SJSA1 (cell line): Measurements from ENCODE around the gene PLCL2. TPM values are rescaled to one million over a fixed set of nuclear protein-coding genes. Genes with fewer than 3 reads are reported as not detected.

ENCODE experiments used
- DNase-seq, 2 experiments: peaks; one replicate each; pipeline ENCODE4 v3.0.0-alpha.2; 2015 to 2020; ENCODE audit warnings: low spot score in 2 of 2, low read depth in 1 of 2
- H3K27ac ChIP-seq: fragments of 250-450 bp; sonication (Bioruptor Pico); 2 replicates; pipeline ENCODE4 v1.5.1; 2020; ENCODE audit warnings: mild to moderate bottlenecking, moderate library complexity
- H3K27me3 ChIP-seq: fragments of 250-450 bp; sonication (Bioruptor Pico); replicated peaks from 2 replicates; pipeline ENCODE4 v1.5.1; 2020; ENCODE audit warnings: mild to moderate bottlenecking, moderate library complexity
- H3K36me3 ChIP-seq: fragments of 250-450 bp; sonication (Bioruptor Pico); 2 replicates; pipeline ENCODE4 v1.5.1; 2020; ENCODE audit warnings: mild to moderate bottlenecking
- H3K4me1 ChIP-seq: fragments of 250-450 bp; sonication (Bioruptor Pico); replicated peaks from 2 replicates; pipeline ENCODE4 v1.6.1; 2021; ENCODE audit warnings: mild to moderate bottlenecking
- H3K4me3 ChIP-seq: fragments of 250-450 bp; sonication (Bioruptor Pico); 2 replicates; pipeline ENCODE4 v1.5.1; 2020; ENCODE audit warnings: mild to moderate bottlenecking
- H3K9me3 ChIP-seq: fragments of 250-450 bp; sonication (Bioruptor Pico); replicated peaks from 2 replicates; pipeline ENCODE4 v1.5.1; 2020; ENCODE audit warnings: mild to moderate bottlenecking
- total RNA-seq: library from RNA; depleted of rRNA; stranded (reverse); fragments of >200 nt; shearing (Covaris generic); gene quantifications from 2 replicates; pipeline ENCODE4 v1.2.3, GENCODE V29; 2014

PLCL2 gene
- total RNA-seq, 1 experiment from 2014 or later: 9.3 TPM

DNA sequence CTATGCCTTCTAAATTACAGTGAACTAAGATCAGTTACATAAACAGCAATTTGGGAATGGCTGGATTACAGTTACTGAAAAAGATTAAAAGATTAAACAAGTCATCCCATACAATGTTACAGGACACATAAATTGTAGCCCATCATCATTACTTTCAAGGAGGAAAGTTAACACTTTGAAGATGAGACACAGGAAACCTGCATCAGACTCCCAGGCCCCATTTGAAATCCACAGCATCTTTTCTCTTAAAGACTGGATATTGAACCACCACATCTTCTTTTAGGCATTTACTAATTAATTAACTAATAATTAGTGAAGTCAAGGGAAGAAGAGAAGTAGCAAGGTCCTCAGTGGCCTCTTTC, 170.2 kb downstream of the PLCL2 start:
- Histone ChIP-seq H3K27ac (peak overlapping the region; percentile 28), H3K27me3 (no peaks in the 10 kb centered on the region), H3K4me1 (peaks cover 11% of the 10 kb centered on the region), H3K9me3 (no peaks in the 10 kb centered on the region), H3K36me3 (no peaks in the 10 kb centered on the region; the same call in 1 of the 2 replicates), H3K4me3 (no peak overlapping the region)
- DNase-seq: no peak

DNA sequence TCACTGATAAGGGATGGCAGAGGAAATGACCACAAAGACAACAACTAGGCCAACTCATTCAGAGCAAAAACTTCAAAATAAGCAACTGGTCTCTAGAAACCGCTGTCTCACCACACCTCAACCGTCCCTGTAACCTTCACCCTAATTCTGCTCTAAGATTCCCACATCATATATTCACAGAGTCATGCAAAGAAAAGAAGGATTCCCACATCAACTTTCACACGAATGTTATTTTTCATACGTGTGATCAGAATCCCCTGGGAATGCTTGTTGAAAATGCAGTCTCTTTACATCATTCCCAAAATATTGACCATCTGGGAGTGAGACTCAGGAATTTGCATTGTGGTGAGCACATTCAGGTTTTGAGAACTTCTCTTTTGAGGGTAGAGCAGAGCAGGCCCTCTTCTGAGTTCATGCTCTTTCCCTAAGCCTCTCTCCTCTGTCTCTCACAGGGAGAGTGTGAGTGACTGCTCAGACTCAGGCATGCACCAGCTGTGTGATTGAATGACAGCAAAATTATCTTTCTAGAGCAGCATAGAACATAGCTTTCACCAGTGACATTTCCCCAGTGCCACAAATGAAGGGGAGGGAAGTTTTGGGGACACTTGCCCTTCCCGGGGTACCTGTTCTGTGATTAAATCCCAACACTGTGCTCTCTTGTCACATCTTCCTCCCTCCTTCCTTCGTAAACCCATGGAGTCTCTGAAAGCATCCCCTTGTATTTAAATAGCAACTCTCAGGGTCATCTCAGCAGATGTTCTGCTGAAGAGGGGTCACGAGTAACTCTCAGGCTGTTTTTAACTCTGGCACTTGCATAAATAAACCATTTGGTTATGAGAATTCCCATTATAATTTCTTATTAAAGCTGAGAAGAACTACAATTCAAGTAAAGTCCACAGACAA, 170.9 kb downstream of the PLCL2 start:
- H3K27ac ChIP-seq: peak overlapping the region; percentile 28
- H3K9me3 ChIP-seq: no peaks in the 10 kb centered on the region
- DNase-seq: peak in 1 of 2 experiments; percentile 26
- H3K4me1 ChIP-seq: peaks cover 11% of the 10 kb centered on the region
- H3K4me3 ChIP-seq: no peak overlapping the region
- no peaks in the 10 kb centered on the region; the same call in 1 of the 2 replicates for H3K36me3 ChIP-seq
- H3K27me3 ChIP-seq: no peaks in the 10 kb centered on the region

- no peak overlapping the region for H3K4me3 ChIP-seq
- no peak overlapping the region for H3K27ac ChIP-seq
- H3K4me1 ChIP-seq: peaks cover 11% of the 10 kb centered on the region
- no peaks in the 10 kb centered on the region; the same call in 1 of the 2 replicates for H3K36me3 ChIP-seq
- no peaks in the 10 kb centered on the region for H3K9me3 ChIP-seq
- no peak for DNase-seq
- no peaks in the 10 kb centered on the region for H3K27me3 ChIP-seq
Measured at GRCh38 chr3:17057321-17057720, 172.6 kb downstream of the PLCL2 start.

DNA sequence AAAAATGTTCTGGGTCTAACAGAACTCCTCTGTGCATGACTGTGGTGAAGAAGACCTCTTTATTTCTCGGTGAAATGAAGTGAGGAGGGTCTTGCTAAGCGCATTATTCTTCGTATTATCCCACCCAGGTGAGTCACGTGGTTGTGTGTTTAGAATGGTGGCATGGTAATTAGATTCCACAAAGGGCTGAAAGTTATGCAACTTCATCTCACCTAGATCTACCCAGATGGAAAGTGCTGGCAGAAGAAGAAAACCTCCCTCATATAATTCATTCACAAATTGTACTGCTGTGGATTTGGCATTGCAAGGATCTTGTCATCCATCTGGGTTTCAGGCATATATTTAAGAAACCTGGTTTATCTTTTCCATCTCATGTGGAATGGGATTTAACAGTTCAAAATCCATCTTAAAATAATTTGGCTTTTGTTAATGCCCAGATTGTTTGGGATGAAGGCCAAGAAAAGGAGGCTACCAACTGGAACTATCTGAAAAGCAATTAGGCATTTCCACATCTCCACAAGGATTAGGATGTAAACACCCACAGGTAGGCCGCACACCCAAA, 175.3 kb downstream of the PLCL2 start:
- H3K36me3 ChIP-seq: no peaks in the 10 kb centered on the region
- H3K27ac ChIP-seq: no peak overlapping the region
- no peaks in the 10 kb centered on the region for H3K9me3 ChIP-seq
- no peak overlapping the region for H3K4me3 ChIP-seq
- H3K27me3 ChIP-seq: no peaks in the 10 kb centered on the region
- peaks cover 8% of the 10 kb centered on the region for H3K4me1 ChIP-seq
- DNase-seq: no peak

GRCh38 chr3:17061005-17061404, 176.2 kb downstream of the PLCL2 start:
- Histone ChIP-seq H3K27me3 (no peaks in the 10 kb centered on the region), H3K9me3 (no peaks in the 10 kb centered on the region), H3K36me3 (no peaks in the 10 kb centered on the region), H3K27ac (no peak overlapping the region), H3K4me3 (no peak overlapping the region), H3K4me1 (no peaks in the 10 kb centered on the region; the same call in 1 of the 2 replicates)
- no peak for DNase-seq

GRCh38 chr3:17062736-17063135, 178.0 kb downstream of the PLCL2 start:
- Histone ChIP-seq H3K27me3 (no peaks in the 10 kb centered on the region), H3K27ac (no peak overlapping the region), H3K36me3 (no peaks in the 10 kb centered on the region), H3K9me3 (no peaks in the 10 kb centered on the region), H3K4me3 (no peak overlapping the region), H3K4me1 (no peaks in the 10 kb centered on the region; the same call in 1 of the 2 replicates)
- no peak for DNase-seq

DNA sequence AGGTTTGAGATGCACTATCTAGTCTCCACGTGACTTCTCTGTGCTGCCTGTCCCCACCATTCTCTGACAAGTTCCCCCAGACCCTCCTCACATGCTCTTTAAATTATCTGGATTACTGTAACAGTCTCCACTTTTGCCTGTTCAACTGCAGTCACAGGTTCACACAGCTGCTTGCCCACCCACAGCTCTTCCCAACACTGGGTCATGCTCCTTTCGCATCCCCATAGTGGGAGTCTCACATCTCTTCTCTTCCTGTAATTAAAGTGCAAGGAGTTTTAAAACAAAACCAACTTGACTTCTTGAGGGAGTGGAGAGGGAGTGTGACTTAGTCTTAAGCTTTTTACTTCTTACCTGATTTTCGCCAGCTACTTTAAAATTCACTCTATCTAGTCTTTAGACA, 178.8 kb downstream of the PLCL2 start:
- Histone ChIP-seq H3K4me3 (no peak overlapping the region), H3K27me3 (no peaks in the 10 kb centered on the region), H3K9me3 (no peaks in the 10 kb centered on the region), H3K4me1 (no peaks in the 10 kb centered on the region; the same call in 1 of the 2 replicates), H3K27ac (no peak overlapping the region), H3K36me3 (no peaks in the 10 kb centered on the region)
- DNase-seq: no peak

- Histone ChIP-seq H3K4me1 (peaks cover 6% of the 10 kb centered on the region), H3K4me3 (no peak overlapping the region), H3K27me3 (no peaks in the 10 kb centered on the region), H3K27ac (no peak overlapping the region), H3K9me3 (no peaks in the 10 kb centered on the region), H3K36me3 (no peaks in the 10 kb centered on the region)
- DNase-seq: no peak
Measured at GRCh38 chr3:17065315-17065714, 180.6 kb downstream of the PLCL2 start.

- no peaks in the 10 kb centered on the region for H3K27me3 ChIP-seq
- no peak overlapping the region for H3K27ac ChIP-seq
- no peak for DNase-seq
- H3K36me3 ChIP-seq: no peaks in the 10 kb centered on the region
- H3K9me3 ChIP-seq: no peaks in the 10 kb centered on the region
- no peak overlapping the region for H3K4me3 ChIP-seq
- H3K4me1 ChIP-seq: peaks cover 12% of the 10 kb centered on the region
Measured at GRCh38 chr3:17065881-17066280, 181.1 kb downstream of the PLCL2 start.

DNA sequence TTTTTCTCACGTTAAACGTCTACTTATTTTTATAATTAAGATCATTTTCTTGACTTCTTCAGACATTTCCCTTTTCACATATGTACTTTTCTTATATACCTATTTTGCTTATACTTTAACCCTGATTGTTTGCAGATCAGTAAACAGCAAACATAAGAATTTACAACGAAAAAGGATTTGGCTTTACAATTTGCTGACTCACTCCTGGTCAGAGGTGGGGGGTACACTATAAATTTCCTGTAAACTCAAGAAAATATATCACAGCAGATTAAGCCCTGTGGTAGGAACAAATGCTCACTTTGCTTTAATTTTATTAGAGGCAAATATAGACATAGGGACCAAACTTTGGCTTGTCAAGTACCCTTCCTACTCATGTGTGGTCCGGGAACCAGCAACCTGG, 185.0 kb downstream of the PLCL2 start:
- H3K36me3 ChIP-seq: no peaks in the 10 kb centered on the region
- no peak for DNase-seq
- no peak overlapping the region for H3K27ac ChIP-seq

DNA sequence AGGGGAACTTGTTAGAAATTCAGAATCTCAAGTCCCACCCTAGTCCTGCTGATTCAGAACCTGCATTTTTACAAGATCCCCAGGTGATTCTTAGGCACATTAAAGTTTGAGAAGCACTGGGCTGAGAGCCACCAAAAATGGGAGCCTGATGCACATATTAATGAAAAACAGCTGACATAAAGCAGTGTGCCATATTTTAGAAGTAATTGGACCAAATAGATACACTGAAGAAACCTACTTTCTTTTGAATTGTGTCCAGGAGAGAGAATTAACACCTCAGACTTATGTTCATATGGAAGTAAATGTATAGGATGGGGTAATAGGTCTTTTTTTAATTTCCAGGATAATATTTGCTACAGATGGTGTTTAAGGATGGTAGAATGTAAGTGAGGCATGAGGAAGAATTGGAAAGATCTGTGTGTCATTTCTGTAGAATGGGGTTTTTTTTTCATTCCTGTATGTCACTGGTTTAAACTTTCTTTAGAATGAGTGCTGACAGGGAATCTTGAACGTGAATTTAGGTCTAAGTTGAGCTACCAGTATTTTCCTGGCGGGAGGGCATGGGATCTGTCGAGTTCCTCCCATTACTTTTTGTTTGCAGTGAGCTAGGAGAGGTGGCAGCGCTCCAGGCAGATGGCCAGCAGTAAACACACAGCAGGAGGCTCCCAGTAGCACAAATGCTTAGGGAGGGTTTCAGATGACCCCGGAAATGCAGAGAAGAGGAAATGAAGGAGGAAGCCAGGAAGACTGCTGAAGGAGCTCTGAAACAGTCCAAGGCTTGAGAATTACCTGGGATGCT, 185.6 kb downstream of the PLCL2 start:
- H3K4me3 ChIP-seq: no peak overlapping the region
- H3K36me3 ChIP-seq: no peaks in the 10 kb centered on the region
- no peaks in the 10 kb centered on the region for H3K9me3 ChIP-seq
- no peak overlapping the region for H3K27ac ChIP-seq
- DNase-seq: peak; percentile 31 to 42
- H3K4me1 ChIP-seq: peaks cover 13% of the 10 kb centered on the region
- no peaks in the 10 kb centered on the region for H3K27me3 ChIP-seq

More for the DNA sequence above, 185.0 kb downstream of the PLCL2 start:
- H3K4me1 ChIP-seq: peaks cover 13% of the 10 kb centered on the region
- no peaks in the 10 kb centered on the region for H3K27me3 ChIP-seq
- H3K4me3 ChIP-seq: no peak overlapping the region
- H3K9me3 ChIP-seq: no peaks in the 10 kb centered on the region

- no peak overlapping the region for H3K4me3 ChIP-seq
- H3K4me1 ChIP-seq: peaks cover 13% of the 10 kb centered on the region
- H3K27ac ChIP-seq: no peak overlapping the region
- H3K27me3 ChIP-seq: no peaks in the 10 kb centered on the region
- no peak for DNase-seq
- H3K9me3 ChIP-seq: no peaks in the 10 kb centered on the region
- H3K36me3 ChIP-seq: no peaks in the 10 kb centered on the region
Measured at GRCh38 chr3:17074559-17074958, 189.8 kb downstream of the PLCL2 start.

- Histone ChIP-seq H3K4me3 (no peak overlapping the region), H3K9me3 (no peaks in the 10 kb centered on the region), H3K36me3 (no peaks in the 10 kb centered on the region), H3K4me1 (peaks cover 7% of the 10 kb centered on the region), H3K27ac (no peak overlapping the region), H3K27me3 (no peaks in the 10 kb centered on the region)
- no peak for DNase-seq
Measured at GRCh38 chr3:17075358-17075757, 190.6 kb downstream of the PLCL2 start.

- Histone ChIP-seq H3K4me1 (peaks cover 1% of the 10 kb centered on the region), H3K4me3 (no peak overlapping the region), H3K27me3 (no peaks in the 10 kb centered on the region), H3K9me3 (no peaks in the 10 kb centered on the region), H3K27ac (no peak overlapping the region), H3K36me3 (no peaks in the 10 kb centered on the region)
- no peak for DNase-seq
Measured at GRCh38 chr3:17075907-17076306, 191.2 kb downstream of the PLCL2 start.
